GM21723 (cell line): ENCODE measurements around the gene FHIT.

Experiments used
- ATAC-seq: cut with Tn5 transposase; IDR thresholded peaks from one replicate; pipeline ENCODE4 v1.9.1; 2021; ENCODE audit warnings: mild to moderate bottlenecking, moderate library complexity; ENCODE audit not compliant: unreplicated experiment

FHIT gene

DNA sequence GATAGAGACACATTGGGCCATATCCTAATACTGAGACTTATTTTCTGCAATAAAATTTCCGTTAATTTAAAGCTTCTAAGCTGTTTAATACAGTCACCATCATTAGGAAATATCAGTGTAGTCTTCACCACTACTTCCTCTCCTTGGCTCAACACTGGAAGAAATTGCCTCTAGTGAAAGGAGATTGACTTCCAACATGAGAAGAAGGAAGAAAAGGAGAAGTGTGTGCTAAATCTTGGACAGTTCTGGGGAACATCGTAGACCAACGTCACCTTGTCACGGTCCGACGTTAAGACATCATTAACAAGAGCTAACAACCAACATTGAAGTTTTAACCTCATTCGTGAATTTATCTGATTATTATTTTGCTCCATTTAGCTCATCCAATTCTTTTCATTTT is 1214.4 kb downstream of the FHIT start:
- no peak for ATAC-seq

DNA sequence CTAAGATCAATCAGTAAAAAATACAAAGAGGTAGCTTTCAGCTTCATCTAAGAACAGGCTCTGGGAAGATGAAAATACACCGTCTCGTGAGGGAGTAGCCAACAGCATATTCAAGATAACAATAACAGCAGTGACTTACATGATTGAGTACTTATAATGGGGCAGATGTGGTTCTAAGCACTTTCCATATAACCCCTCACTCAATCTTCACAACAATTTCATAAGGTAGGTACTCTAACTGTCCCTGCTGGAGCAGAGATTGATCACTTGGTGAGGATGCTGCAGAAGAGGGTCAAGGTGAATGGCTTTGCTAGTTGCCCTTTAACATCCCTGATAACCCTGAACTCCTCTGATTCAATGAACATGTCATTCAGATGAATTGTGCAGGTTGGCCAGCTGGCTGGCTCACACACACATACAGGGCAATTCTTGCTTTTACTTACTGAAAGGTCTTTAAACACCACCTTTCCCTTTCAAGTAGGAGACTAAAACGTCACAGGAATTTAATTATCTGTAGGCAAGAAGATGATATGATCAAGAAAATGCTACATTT is 1217.3 kb downstream of the FHIT start:
- no peak for ATAC-seq

DNA sequence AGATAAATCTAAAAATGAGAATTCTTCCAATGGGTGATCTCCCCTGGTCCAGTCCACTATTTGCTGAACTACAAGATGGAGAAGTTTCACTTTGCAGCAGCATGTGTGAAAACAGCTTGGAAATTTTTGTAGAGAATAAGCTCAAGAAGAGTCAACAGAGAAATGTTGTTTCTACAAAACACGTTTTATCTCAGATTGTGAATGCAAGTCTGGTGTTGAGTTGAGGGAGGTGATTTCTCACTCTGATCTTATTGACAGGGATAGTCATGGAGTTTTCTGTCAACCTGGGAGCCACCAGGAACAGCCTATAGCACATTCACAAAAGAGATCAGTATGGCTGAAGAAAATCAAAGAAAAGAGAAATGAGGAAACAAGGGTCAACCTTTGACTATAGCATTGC is 1220.3 kb downstream of the FHIT start:
- ATAC-seq: no peak

DNA sequence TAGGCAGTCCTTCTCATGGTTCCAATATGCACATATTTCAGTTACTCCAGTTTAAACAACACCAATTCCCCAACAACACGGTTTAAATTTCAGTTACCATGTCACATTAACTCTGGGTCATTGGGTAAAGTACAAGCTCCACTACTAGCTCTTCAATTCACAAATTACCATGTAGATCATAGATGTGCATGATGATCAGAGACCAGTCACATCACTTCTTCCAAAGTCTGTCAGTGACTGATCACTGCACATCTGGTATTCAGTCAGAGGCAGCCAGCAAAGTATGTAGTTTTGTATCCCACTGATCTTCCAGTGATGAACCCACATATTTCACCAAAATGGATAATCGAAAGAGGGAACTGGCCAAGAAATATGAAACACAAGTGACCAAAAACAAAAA is 1223.0 kb downstream of the FHIT start:
- ATAC-seq: no peak

- ATAC-seq: no peak
Measured at GRCh38 chr3:60027335-60027734, 1223.9 kb downstream of the FHIT start.

GRCh38 chr3:60025096-60026050 is 1225.9 kb downstream of the FHIT start:
- no peak for ATAC-seq

- ATAC-seq: no peak
Measured at GRCh38 chr3:60024400-60024799, 1226.9 kb downstream of the FHIT start.

DNA sequence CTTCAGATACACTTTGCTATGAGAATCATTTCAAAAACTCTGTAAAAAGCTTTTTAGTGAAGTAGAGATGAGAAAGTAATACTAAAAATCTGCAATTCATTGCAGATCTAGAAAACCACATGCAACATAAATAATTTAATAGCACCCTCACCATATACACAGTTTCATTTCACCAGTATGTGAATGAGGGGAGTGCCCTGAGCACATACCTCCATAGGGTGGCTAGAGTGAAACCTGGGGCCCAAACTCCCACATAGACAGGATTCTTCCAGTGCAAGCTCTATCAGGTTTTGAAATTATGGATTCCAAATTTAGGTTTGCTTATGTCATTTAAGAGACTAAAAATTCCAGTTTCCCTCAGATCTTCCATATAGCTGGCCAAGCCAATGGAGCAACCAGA is 1228.1 kb downstream of the FHIT start:
- no peak for ATAC-seq

- peak; percentile 85 for ATAC-seq
Measured at GRCh38 chr3:60017631-60018030, 1233.6 kb downstream of the FHIT start.

DNA sequence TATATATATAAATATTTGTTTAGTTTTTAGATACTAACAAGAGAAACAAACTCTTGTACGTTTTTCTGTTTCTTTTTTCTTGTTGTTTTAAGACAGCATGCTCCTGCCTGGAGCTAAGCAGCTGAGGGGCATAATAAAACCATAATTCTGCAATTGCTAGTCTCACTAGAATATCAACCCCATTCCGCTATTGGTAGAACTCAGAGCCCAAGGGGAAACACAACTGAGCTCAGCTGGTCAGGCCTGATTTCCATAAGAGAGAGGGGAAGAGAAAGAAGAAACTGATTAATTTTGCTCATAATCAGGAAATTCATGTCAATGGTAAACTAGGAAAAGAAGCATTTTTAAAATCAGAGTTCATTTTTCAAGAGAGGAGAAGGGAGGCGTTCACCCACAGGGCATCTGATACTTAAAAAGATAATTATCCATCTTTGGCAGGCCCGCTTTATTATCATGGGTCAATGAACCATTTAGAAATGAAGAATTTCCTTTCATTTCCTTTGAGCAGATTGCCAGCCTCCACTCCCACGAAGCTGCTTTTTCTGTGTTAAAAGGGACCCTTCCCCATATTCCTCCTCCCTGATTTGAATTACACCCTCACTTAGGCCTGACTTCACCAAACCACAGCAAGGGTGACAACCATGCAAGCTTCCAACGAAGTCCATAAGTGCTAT is 1236.1 kb downstream of the FHIT start:
- no peak for ATAC-seq

DNA sequence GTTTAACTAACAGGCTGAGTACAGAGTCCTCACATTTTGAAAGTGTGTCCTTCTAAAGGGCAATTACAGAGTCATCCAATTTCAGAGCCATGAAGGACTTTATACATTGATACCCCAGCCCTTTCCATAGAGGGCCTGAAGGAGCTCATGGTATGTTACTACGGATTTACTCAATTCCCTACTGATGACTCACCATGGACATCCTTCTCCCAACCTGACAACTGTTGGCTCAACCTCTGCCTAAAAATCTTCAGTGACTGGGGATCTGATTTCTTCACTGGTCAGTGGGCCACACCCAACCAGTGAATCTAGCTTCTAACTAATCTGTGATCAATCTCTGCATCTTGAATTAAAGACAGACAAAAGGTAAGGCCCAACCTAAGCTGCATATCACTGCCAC is 1238.0 kb downstream of the FHIT start:
- ATAC-seq: no peak

GRCh38 chr3:60011218-60011617 is 1240.0 kb downstream of the FHIT start:
- no peak for ATAC-seq

DNA sequence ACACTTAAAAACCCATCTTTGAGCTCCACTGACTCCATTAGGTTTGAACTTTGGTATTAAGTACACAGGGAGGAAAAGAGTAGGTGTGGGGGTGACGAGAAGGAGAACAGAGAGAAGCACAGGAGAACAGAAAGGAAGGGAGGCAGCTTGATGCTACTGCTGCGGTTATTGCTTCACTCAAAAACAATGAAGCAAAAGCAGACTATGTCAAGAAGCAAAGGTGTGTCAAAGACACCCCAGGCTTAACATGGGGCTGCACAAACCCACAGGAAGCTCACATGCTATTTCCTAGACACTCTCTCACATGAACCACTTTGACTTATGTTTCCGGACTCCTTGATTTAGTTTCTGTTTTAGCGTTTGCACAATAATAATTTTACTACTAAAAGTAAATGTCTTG is 1240.5 kb downstream of the FHIT start:
- peak; percentile 93 for ATAC-seq

GRCh38 chr3:60009931-60010478 is 1241.2 kb downstream of the FHIT start:
- ATAC-seq: no peak

- ATAC-seq: no peak
Measured at GRCh38 chr3:60001369-60001768, 1249.9 kb downstream of the FHIT start.

GRCh38 chr3:60000311-60001105 is 1250.7 kb downstream of the FHIT start:
- ATAC-seq: no peak

GRCh38 chr3:59998058-59998457 is 1253.2 kb downstream of the FHIT start:
- no peak for ATAC-seq

- ATAC-seq: no peak
Measured at GRCh38 chr3:59997583-59997982, 1253.7 kb downstream of the FHIT start.

DNA sequence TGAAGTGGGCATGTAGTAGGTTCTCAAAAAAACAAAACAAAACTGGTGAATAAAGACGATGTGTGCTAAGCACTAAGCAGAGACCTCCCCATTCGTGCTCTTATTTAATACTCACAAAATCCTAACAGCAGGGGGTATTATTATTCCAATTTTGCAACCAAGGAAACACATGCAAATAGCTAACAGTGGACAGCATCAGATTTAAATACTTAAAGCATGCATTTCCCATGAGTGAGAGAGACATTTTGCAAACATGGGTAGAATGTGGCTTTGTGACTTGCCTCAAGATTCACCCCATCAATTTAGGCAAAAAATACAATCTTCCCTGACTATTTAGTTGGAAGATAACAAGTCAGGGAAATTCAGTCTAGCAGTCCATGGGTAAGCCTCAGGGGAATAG is 1255.2 kb downstream of the FHIT start:
- no peak for ATAC-seq

DNA sequence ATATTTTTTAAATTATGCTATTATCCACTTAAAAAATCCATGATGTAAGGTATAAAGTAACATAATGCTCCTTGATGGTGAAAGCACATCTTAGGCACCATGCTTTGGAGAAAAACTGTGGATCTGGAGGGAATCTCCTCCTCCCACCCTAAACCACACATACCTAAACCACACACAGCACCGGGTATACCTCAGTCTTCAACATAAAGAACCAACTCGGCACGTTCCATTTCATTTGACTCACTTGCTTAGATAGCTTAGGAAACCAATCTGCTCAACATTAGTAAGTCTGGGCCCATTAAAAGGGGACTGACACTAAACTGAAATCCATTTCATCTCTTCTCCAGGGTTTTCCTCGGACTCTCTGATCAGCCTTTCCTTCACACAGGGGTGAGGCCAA is 1255.7 kb downstream of the FHIT start:
- ATAC-seq: no peak
